GM18526 (cell line): Measurements from ENCODE around the gene LYPD1.

ENCODE experiments used
- POLR2A ChIP-seq: IDR thresholded peaks from 3 replicates; pipeline ENCODE4 v1.6.1; 2011; ENCODE audit not compliant: insufficient read length; ENCODE audit errors: extremely low read depth

Gene LYPD1, protein sequence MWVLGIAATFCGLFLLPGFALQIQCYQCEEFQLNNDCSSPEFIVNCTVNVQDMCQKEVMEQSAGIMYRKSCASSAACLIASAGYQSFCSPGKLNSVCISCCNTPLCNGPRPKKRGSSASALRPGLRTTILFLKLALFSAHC

DNA sequence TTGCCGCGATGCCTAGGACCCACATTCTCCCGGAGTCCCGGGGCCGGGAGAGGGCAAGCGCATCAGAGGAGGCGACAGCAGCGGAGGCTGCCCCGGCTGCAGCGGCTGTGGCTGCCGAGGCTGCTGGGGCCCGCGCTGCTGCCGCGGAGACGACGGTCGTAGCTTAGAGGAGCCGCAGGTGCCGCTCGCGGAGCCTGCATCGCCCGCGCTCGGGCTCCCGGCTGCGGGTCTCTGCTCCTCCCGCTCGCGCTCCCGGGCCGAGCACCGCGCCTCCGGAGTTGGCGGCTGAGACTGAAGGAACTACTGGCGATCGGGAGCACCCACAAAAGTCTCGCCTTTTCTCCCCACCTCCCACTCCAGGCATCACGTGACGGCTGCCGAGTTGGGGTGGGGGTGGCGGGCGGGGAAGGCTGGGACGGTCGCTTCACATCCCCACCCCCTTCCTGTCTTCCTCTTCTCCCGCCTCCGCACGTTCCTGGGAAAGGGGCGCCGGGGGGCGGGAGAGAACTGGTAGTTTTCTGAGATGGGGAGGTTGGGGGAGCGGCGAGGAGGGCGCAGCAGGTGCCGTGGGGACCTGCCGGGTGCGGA lies at the start of gene LYPD1:
TSS of gene LYPD1 (minus strand) at position 298 of the 588 bp plus-strand sequence. CDS start at position 25, 273 bp downstream.
- no peak for TF ChIP-seq POLR2A

- TF ChIP-seq POLR2A, result no peak
Observed at GRCh38 chr2:132719480-132719879, 49.5 kb upstream of the LYPD1 start.

- no peak for TF ChIP-seq POLR2A
Observed at GRCh38 chr2:132716954-132717353, 46.9 kb upstream of the LYPD1 start.

DNA sequence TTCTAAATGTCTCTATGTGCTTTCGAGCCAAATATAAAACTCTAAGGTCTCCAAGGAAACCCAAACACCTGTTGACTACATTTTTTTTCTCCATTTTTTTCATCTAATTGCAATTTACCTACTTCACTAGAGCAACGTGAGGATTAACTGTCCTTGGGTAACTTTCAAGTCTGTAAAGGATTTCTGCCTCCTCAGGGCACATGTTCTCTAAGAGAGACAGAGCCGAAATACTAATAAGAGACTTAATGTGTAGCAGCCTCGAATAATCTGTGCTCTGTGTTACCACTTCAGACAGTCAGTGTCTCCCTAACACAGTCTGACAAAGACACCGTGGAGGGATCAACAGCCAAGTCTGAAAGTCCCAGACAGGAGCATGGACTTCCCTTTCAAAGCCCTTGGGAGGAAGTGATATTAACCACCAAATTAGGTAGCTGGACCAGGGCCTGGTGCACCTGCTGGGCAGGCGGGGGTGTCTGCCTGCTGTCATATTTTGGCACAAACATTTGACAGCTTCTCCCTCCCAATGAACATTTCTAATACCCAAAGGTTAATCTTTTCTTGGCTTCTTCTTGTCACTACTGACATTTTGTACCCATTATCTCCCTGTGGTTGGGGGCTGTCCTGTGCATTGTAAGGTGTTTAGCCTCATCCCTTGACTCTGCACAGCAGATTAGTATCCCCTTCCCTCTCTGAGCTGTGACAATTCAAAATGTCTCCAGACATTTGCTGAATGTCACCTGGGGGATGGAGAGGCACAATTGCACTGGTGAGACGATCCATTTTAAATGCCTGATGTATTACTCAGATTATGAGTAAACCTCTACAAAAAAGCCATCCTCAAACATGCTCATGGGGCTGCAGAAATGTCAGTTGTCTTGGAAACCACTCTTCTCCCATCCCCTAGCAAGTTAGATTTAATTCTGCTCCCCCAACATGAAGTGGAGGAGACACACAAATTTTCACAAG lies 45.7 kb upstream of the LYPD1 start:
- no peak for TF ChIP-seq POLR2A

GRCh38 chr2:132703396-132703795 lies 33.4 kb upstream of the LYPD1 start:
- TF ChIP-seq POLR2A, result no peak

DNA sequence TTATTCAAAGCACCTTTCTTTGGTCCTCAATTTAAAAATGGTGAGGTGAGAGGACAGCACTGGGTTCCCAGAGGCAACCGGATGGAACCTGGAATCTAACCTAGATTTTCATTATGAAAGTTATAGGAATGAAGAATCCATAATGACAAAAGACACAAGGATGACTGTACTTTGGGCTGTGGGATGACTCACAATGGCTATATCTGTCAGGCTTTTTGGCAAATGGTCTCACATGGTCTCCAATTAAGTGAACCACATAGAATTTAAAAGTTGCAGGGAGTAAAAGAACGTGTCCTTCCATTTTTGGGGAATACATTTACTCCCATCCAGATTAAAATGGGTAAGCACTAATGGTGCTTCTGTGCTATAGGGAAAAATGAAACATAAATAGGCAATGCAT lies 31.8 kb upstream of the LYPD1 start:
- TF ChIP-seq POLR2A, result no peak

DNA sequence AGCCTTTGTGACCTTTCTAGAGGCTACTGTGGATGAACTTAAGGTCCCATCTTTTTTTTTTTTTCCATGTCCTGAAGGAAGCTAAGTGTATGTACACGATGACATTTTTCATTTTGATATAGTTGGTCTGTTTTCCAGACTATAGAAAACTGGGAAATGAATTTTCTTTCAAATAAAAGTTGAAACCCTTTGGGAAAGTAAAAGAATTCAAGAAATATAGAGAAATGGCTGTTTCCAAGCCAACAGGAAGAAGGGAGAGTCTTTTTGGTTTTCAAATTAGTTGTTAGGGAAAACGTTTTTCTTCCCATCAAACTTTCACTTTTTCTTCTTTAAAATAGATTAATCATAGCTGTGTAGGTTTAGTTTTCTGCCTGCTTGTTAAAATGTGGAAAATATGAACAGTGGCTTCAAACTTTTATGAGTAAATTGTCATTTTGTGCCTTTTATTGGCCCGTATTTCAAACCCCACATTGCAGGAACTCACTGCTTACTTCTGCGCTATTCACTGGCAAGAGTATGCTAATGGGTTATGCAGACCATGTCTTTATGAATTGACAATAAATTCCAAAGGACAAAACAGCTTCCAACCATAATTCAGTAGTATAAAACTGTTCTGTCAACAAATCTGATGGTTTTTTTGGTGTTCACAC lies 27.7 kb upstream of the LYPD1 start:
- TF ChIP-seq POLR2A, result no peak

GRCh38 chr2:132692816-132693215 lies 22.8 kb upstream of the LYPD1 start:
- TF ChIP-seq POLR2A, result no peak

- TF ChIP-seq POLR2A, result no peak
Observed at GRCh38 chr2:132691556-132691955, 21.6 kb upstream of the LYPD1 start.

DNA sequence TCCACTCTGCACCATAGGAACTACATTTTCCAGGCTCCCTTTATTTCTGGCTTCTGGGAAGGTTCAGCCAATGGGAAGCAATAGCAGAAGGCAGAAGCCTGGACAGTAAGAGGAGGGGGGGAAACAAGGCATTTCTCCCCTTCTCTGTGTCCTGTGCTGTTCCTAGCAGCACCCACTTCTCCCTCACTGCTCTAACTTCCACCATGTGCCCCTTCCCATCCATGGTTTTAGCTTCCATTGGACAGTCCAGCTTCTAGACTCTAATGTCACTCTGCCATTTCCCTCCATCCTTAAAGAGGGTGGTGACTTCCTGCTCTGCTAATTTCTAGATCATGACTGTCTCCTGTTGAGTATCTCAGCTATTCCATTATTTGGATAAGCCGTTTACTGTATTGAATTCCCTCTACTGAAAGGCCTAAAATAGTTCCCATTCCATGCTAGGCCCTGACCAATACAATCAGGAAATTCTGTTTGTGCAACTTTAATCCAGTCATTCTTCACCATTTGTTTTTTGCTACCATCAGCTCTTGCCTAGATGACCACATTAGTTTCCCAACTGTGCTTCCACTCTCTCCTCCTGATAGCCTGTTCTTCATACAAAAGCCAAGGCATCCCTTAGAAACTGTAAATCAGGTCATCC lies 20.8 kb upstream of the LYPD1 start:
- no peak for TF ChIP-seq POLR2A

- TF ChIP-seq POLR2A, result no peak
Observed at GRCh38 chr2:132681766-132682165, 11.8 kb upstream of the LYPD1 start.

DNA sequence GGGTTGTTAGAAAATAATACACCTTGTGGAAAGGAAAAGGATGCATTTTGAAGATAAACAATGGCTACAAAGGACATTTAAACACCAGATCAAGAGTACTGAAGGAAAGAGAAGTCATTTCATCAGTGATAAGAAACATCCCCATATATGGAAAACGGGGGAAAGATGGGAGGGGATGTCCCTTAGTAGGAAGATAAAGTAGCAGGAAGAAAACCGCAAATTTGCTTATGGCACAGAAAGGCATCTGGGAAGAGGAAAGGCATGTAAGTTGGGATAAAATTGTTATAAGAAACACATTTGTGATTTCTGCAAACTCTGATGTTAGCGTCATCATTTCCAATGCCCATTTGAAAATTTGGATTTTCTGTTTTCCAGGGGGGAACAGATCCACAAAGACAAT lies 10.5 kb upstream of the LYPD1 start:
- TF ChIP-seq POLR2A, result no peak

- TF ChIP-seq POLR2A, result no peak
Observed at GRCh38 chr2:132678483-132678882, 8.5 kb upstream of the LYPD1 start.

DNA sequence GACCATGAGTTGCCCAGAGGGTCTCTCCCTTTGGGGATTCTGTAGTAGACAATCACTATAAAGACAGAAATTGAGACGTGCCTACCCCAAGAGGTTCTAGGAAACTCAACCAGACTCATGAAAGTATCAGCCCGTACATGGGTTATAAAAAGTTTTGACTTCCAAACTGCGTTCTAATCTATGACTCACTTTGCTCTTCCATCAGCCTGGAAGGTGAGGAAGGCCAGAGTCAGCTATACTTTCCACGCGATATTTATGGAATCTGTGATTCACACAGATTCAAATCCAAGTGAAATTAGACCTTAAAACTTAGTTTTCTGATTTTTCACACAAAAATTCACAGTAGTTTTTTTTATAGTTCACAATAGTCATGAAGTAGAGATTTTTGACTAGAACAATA lies 7.7 kb upstream of the LYPD1 start:
- TF ChIP-seq POLR2A, result no peak

DNA sequence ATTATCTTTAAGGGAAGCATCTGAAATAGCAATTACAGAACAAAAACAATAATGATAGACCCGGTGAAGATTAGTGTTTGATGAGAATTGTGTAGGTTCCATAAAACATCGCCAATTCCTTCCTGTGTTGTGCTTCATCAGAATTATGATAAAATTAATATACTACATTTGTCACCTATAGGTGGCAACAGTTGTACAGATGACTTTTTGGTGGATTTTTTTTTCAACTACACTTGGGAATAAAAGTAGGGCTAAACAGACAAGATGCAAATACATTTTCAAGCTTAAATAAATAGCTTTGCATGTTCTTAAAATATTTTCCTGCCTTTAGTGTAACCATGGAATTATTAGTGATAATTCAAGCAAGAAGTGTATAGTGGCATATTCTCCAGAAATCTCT lies 7.0 kb upstream of the LYPD1 start:
- TF ChIP-seq POLR2A, result no peak
